Activated CD8-positive, alpha-beta memory T cell treated with anti-CD3 and anti-CD28 coated beads for 48 hours (primary cell): Measurements from ENCODE around the gene PTGDS.
A peak's percentile ranks its signal among the peaks of the same experiment; 100 is the strongest.

Experiments
- DNase-seq, 3 experiments: peaks; one replicate each; pipeline ENCODE4 v3.0.0-alpha.2; 2020; ENCODE audit warnings: low read depth in 2 of 3, low spot score in 2 of 3

PTGDS gene

DNA sequence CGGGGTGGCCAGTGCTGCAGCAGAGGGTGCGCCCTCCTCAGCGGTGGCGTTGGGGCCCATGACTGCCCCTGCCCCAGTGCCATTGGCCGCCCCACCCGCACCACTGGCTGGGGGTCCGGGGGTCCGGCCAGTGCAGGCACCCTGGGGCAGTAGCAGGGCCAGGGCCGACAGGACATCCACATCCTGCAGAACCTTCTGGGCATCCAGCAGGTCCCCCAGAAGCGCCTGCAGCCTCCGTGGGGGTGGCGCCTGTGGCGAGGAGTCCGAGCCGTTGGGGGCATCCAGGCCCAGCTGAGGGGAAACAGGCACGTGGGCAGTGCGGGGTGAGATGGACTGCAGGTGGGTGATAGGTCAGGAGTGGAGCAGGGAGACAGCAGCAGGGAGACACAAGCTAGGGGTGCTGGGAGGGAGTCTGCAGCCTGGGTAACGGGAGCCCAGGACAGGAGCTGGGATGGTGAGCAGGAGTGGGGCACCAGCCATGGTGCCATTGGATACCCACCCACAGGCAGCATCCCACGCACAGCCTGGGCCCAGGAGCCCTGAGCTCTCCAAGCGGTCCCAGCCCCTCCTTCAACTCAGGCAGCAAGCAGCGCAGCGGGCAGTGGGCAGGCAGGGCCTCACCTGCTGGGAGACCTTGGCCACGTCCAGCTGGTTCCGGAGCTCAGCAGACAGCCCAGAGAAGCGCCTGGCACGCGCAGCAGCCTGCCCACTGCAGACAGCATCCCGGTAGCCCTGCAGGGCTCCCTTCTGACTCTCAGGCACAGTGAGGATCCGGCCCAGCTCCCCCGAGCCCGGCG, 43.7 kb downstream of the PTGDS start:
- no peak for DNase-seq

DNA sequence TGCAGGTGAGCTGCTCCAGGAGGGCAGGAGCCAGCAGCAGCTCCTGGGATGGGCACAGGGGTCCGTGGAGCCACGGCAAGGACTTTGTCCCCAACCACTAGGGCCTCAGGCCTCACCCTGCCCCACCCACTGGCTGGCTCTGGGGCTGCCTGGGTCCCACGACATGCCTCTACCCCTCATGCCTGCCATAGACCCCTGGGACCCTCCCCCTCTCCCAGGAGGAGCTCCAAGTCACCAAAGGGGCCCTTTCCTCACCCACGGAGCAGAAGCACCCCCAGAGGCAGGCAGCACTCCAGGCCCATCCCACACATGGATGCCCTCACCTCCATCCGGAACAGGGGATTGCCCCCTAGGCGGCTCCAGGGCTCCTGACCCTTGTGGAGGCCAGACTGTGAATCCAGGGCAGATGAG, 44.3 kb downstream of the PTGDS start:
- no peak for DNase-seq

DNA sequence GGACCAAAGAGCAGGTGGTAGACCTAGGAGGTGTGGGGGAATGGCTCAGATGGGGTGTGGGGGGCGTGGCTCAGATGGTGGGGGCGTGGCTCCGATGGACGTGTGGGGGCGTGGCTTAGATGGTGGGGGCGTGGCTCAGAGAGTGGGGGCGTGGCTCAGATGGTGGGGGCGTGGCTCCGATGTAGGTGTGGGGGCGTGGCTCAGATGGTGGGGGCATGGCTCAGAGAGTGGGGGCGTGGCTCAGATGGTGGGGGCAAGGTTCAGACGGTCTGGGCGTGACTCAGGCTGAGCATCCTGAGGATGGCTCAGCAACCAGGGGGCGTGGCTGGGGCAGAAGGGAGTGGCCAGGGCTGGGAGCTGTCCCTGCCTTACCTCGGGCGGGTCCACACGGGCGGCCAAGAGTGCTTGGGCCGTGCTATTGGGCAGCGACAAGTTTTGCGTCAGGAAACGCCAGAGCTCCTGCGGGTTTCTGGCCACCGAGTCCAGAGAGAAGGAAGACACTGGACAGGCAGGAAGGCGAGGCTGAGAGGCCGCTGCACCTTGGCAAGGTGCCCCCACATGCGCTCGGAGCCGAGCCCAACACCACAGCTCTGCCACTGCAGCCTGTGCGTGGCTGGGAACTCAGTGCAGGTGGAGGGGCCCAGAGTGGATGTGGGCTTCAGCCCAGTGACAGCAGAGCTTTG, 44.8 kb downstream of the PTGDS start:
- peak in 1 of 3 experiments; percentile 67 for DNase-seq

DNA sequence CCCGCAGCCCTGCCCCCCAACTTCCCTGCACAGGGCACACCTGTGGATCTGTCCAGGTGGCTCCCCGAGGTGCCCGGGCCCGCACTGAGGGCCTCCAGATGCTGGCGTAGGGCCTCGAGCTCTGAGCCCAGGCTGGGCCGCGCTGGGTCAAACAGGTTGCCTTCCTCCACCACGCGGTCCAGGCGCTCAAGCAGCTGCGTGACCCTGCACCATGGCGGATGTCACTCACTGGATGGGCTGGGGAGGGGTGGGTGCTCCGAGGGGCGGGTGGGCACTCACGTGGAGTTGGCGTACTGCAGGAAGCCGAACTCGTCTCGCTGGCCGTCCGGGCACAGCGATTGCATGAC, 45.3 kb downstream of the PTGDS start:
- DNase-seq, result no peak

DNA sequence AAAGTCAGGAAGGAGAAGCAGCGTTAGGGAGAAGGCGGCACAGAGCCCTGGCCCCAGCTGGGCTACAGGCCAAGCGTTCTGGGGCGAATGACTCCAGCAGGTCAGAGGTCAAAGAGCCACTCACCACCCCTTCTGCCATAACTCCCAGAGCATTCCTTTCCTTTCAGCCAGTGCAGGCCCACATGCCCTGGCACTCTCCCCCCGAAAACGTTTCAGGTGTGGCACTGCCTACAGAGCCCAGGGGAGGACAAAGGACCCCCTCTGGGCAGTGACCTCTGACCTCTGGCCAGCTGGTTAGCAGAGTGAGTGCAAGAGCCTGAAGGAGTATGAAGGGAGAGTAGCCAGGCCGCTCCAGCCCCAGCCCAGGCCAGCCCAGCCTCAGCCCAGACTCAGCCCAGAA, 45.9 kb downstream of the PTGDS start:
- no peak for DNase-seq

DNA sequence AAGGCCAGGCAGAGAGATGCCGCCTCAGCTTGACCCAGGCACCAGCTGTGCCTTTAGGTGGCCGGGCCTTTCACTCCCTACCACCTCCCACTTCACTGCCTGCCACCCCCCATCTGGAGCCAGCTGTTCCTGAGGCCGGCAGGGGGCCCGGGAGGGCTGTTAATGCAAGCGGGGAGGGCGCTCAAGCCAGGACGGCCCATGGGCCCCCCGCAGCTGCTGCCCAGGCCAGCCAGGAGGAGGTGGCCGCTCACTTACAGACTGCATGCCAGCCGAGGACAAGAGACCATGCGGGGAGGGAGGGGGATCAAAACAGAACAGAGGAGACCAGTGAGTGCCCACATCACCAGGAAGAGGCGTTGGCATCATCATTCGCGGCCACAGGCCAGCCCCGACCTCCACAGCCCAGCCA, 46.3 kb downstream of the PTGDS start:
- no peak for DNase-seq

- DNase-seq, result no peak
Measured at GRCh38 chr9:137025517-137025966, 48.2 kb downstream of the PTGDS start.

- no peak for DNase-seq
Measured at GRCh38 chr9:137026384-137026783, 49.1 kb downstream of the PTGDS start.

DNA sequence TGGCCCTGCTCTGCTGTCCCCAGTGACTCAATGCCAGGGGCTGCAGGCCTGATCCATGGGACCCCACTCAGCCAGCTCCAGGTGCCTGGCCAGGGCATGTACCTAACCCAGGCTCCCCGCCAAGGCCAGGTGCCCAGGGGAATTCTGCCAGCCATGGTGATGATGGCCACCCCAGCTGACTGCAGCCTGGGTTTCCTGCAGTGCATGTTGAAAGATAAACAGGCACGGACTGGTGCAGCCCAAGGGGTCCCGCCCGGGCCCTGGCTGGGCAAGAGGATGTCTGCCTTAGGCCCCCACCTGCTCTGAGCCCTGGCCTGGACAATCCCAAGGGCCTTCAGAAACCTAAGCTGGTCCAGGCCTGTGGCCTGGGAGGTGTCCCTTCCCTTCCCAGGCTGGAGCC, 49.5 kb downstream of the PTGDS start:
- no peak for DNase-seq

DNA sequence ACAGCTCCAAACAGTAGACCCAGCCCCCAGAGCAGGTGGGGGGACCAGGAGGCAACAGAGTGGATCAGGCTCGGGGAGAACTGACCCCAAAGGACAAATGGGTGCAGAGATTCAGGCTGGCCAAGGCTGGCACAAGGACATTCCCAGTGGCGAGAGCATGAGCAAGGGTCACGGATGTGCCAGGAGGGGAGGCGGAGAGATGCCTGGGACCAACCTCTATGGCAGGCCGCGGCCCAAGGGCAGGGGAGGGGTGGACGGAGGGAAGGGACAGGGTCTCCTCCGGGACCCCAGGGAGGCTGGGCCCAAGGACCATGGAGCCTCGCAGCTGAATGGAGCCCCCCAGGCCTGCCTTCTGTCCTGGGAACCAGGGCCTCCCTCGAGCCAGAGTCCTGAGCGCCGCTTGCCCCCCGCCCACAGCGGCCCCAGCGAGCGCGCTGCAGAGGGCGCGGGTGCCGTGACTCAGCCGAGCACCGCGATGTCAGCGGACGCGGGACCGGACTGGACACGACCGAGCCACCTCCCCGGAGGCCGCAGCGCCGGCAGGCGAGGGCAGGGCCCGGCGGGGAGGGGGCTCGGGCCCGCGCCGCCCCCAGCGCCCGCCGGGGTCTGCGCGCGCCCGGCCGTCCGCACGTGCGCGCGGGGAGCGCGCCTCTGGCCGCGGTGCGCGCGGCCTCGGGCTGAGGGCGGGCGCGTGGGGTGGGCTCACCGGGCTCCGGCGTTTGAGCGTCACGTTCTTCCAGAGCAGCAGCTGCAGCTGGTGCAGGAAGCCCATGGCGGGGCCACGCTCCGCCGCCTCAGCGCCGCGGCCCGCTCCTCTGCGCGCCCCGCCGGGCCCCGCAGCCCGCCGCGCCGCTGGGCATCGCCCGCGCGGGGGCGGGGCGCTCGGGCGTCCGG, 50.3 kb downstream of the PTGDS start, which contains the start of gene ABCA2:
Gene ABCA2, minus strand, starts transcription at position 869 of the 894 bp plus-strand sequence. Its CDS starts 97 bp downstream, at position 772.
- DNase-seq, result no peak

DNA sequence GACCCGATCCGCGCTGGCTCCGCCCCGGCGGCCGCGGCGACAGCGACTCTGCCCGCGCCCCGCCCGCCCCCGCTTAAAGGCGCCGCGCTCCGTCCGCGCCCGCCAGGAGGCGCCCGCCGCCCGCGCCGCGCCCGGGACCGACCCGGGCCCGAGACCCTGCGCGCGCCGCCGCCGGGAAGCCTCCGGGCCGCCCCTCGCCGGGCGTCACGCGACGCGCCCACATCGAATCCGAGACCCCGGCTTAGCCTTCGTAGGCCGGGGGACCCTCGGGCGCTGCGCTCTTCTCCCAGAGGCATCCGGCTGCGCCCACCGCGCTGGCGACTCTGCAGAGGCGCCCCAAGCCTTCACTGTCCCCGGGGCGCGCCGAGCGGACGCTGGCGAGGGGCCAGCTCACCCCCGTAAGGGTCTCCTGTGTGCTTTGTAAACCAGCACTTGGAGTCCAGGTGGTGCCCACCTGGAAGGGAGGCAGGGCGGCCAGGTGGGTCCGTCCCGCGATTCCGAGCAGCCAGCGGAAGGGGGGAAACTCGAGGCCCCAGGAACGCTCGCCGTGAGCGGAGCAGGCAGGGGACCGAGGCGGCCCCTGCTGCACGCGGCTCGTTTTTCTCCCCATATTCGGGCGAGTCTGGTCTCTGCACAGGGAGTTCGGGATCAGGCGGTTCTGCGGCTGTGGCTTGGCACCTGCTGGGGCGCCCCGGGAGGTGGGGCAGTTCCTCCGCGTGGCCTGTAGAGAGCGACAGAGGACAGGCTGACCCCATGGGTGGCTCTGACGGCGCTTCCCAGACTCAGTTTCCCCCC, 51.2 kb downstream of the PTGDS start:
- peak in 1 of 3 experiments; percentile 48 for DNase-seq

GRCh38 chr9:137029058-137029936, 52.0 kb downstream of the PTGDS start:
- peak; percentile 62 to 81 (median 71) for DNase-seq

GRCh38 chr9:137030006-137030405, 52.7 kb downstream of the PTGDS start:
- DNase-seq, result no peak

DNA sequence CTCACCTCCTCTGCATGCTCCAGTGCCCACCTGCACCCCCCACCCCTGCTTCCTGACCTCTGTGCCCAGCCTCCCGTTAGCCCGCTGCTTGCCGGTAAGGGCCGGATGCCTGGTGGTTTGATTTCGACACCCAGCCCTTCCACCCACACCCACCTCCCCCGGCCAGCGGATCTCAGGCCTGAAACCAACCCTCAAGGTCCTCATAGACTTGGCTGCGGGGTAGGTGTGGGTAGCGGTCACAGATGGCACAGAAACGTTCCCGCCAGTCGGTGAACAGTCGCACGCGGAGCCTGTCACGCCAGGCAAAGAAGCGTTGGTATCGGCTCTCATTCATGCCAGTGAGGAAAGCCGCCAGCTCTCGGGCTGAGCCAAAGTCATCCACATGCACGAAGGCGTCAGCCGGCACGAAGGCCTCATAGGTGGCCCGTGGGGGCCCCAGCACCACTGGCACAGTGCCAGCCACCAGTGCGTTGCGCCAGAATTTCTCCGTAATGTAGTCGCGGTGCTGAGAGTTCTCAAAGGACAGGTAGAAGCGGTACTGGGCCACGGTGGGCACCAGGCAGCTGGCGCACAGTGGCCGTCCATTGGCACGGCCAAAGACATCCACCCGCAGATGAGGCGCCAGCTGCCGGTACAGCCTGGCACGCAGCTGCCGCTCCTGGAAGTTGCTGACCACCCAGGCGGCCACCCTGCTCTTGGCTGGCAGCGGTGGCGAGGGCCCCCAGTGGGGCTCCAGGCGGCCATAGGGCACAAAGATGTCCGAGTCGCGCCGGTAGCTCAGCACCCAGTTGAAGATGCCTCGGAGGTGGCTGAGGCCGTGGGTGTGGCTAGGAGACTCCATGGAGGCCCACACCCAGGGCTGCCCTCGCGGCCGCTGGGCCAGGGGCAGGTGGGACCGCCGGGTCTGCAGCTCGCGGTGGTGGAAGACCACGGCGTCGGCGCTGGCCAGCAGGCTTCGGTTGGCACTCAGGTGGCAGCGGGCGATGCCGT, 53.5 kb downstream of the PTGDS start:
- DNase-seq, result no peak
